Activated naive CD4-positive, alpha-beta T cell treated with anti-CD3 and anti-CD28 coated beads, Interleukin-2, amount 50 U/mL, for 24 hours (primary cell): ENCODE measurements around the gene EXOC4.

Experiments used
- H3K27ac Mint-ChIP-seq: one replicate; pipeline ENCODE4 v1.8.0; 2021; ENCODE audit warnings: mild to moderate bottlenecking, mixed read lengths
- H3K27me3 Mint-ChIP-seq: one replicate; pipeline ENCODE4 v1.8.0; 2021; ENCODE audit warnings: mixed read lengths
- H3K36me3 Mint-ChIP-seq: one replicate; pipeline ENCODE4 v1.8.0; 2021; ENCODE audit warnings: mixed read lengths
- H3K4me1 Mint-ChIP-seq: one replicate; pipeline ENCODE4 v1.8.0; 2021; ENCODE audit warnings: mixed read lengths
- H3K4me3 Mint-ChIP-seq: one replicate; pipeline ENCODE4 v1.8.0; 2021; ENCODE audit warnings: mild to moderate bottlenecking, mixed read lengths
- H3K9me3 Mint-ChIP-seq: one replicate; pipeline ENCODE4 v1.8.0; 2021; ENCODE audit warnings: mixed read lengths

EXOC4 gene

DNA sequence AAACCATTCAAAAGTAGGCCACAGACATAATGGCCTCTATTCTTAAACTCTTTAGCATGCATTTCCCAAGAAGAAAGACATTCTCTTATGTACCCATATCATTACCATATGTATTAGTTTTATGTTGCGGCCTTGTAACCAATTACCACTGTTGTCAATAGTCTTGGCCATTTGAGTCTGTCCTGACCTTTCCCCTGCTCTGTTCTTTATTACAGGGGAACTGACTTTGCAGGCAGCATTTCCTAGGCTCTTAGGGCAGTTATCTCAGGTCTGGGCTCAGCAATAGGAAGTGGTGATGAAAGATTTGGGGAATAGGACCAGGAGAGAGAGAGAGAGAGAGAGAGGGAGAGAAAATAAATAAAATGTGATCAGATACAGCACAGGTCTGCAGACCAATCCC lies 679.7 kb downstream of the EXOC4 start:
- no peak overlapping the region for H3K27ac Mint-ChIP-seq
- no peaks in the 10 kb centered on the region for H3K27me3 Mint-ChIP-seq
- no peaks in the 10 kb centered on the region for H3K4me1 Mint-ChIP-seq
- H3K36me3 Mint-ChIP-seq: peaks cover 20% of the 10 kb centered on the region
- H3K9me3 Mint-ChIP-seq: no peaks in the 10 kb centered on the region
- no peak overlapping the region for H3K4me3 Mint-ChIP-seq

DNA sequence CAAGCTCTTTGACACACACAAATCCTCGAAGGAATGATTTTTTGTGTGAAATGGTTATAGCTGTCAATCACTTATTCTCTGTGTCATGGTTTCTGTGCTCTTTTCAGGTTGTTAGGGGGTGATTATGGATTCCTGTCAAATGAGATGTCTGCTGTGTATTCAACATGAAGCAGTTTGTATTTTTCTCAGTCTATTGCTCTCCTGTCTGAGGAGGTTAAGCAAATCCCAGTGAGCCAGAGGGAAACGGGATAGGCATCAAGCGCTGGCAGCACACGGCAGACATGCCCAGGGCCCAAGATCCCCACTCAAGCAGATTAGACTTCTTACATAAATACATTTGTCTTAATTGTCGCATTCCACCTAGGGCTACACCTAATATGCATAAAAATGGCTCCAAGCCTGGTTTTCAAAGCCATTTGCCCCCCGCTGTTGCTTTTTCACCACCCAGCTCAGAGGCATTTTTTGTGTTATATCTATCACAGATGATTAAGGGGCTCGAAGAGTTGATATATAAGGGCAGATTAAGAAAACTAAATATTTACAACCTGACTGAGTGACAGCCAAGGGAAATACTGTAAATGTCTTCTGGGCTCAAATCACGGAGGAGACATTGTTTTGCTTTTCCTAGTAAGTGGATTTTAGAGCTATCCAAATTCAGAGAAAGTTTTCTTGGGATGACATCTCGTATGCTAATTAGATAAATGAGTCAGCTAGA lies 681.5 kb downstream of the EXOC4 start:
- Mint-ChIP-seq H3K4me1 (no peaks in the 10 kb centered on the region), H3K9me3 (no peaks in the 10 kb centered on the region), H3K27ac (no peak overlapping the region), H3K36me3 (peaks cover 25% of the 10 kb centered on the region), H3K27me3 (no peaks in the 10 kb centered on the region), H3K4me3 (no peak overlapping the region)

DNA sequence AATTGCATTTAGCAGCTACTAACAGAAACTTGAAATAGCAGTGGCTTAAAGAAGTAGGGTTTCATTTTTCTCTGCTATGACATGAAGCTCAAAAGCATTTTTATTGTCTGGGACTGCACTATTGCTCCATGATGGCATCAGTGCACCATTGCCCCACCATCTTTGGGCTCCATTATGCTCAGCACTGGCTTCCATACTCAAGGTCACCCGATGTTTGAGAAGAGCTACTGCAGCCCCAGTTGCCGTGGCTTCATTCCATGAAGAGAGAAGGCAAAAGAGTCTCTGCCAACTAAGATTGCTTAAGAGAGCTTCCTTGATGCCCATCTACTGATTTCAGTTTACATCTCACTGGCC lies 682.1 kb downstream of the EXOC4 start:
- Mint-ChIP-seq H3K9me3 (no peaks in the 10 kb centered on the region), H3K4me1 (no peaks in the 10 kb centered on the region), H3K27ac (no peak overlapping the region), H3K27me3 (no peaks in the 10 kb centered on the region), H3K36me3 (peaks cover 26% of the 10 kb centered on the region), H3K4me3 (no peak overlapping the region)

DNA sequence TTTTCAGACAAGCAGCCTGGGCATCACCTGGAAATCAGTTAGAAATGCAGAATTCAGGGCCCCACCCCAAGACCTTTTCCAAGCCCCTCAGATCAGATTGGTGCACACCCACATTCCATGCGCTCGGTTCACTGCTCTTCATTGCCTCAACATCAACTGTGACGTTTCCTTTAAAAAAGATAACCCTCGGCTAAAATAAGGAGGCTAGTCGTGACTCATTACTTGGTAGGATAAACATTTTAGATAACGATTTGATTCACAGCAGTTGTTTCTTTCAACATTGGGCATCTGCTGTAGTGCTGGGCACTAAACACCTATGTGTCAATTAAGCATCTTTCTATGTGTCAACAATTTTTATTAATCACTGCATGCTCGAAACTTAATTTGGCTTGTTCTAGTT lies 683.2 kb downstream of the EXOC4 start:
- H3K4me1 Mint-ChIP-seq: no peaks in the 10 kb centered on the region
- no peaks in the 10 kb centered on the region for H3K9me3 Mint-ChIP-seq
- H3K27me3 Mint-ChIP-seq: no peaks in the 10 kb centered on the region
- H3K36me3 Mint-ChIP-seq: peaks cover 28% of the 10 kb centered on the region
- no peak overlapping the region for H3K4me3 Mint-ChIP-seq
- no peak overlapping the region for H3K27ac Mint-ChIP-seq

DNA sequence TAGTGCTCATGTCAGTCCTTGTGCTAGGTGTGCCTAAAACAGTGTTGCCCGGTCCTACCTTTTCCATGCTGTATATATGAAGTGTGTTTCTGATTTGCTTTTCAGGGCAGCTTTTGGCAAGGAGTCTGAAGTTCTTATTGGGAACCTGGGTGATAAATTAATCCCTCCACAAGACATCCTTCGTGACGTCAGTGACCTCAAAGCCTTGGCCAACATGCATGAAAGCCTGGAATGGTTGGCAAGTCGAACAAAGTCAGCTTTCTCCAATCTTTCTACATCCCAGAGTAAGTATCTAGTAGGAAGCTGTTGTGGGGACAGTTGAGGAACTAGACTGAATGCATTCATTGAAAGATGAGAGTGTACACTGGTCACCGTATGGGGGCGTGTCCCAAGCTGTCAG lies 684.9 kb downstream of the EXOC4 start:
- Mint-ChIP-seq H3K9me3 (no peaks in the 10 kb centered on the region), H3K4me1 (no peaks in the 10 kb centered on the region), H3K36me3 (peaks cover 28% of the 10 kb centered on the region), H3K27me3 (no peaks in the 10 kb centered on the region), H3K27ac (no peak overlapping the region), H3K4me3 (no peak overlapping the region)

DNA sequence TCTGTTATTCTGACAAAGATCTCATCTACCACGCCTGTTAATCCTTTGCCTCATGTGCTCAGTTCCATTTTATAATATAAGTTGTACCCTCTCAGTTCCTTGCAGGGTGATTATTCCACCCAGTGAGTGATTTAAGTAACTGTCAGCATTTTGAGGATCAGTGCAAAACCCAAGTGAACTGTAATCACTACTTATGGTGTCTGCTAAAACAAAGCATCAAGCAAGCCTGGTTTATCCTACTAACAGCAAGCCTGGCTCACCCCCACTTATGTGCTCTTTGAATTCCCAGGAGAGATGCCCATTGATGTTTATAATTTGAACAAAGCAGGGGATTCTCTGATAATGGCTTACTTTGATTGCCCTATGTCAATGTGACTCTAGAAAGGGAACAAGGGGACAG lies 687.5 kb downstream of the EXOC4 start:
- Mint-ChIP-seq H3K27me3 (no peaks in the 10 kb centered on the region), H3K4me3 (no peak overlapping the region), H3K4me1 (no peaks in the 10 kb centered on the region), H3K36me3 (peaks cover 31% of the 10 kb centered on the region), H3K27ac (no peak overlapping the region), H3K9me3 (no peaks in the 10 kb centered on the region)

DNA sequence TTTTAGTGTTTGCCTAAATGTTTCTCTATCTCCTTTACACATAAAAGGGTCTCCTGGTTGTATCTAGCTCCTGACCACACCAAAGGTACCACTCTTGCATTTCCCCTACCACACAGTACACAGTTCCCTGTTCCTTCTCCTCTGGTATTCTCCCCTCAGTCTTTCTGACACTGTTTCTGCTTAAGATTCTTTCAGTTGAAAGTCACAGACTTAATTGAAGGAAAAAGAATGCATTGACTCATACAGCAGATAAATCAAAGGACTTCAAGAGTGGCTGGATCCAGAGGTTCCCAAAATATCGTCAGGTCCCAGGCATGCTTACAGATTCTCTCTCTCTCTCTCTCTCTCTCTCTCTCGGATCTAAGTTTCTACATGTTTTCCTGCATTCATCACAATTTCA lies 688.6 kb downstream of the EXOC4 start:
- H3K9me3 Mint-ChIP-seq: no peaks in the 10 kb centered on the region
- peaks cover 35% of the 10 kb centered on the region for H3K36me3 Mint-ChIP-seq
- H3K27me3 Mint-ChIP-seq: no peaks in the 10 kb centered on the region
- no peak overlapping the region for H3K4me3 Mint-ChIP-seq
- H3K27ac Mint-ChIP-seq: no peak overlapping the region
- H3K4me1 Mint-ChIP-seq: no peaks in the 10 kb centered on the region

DNA sequence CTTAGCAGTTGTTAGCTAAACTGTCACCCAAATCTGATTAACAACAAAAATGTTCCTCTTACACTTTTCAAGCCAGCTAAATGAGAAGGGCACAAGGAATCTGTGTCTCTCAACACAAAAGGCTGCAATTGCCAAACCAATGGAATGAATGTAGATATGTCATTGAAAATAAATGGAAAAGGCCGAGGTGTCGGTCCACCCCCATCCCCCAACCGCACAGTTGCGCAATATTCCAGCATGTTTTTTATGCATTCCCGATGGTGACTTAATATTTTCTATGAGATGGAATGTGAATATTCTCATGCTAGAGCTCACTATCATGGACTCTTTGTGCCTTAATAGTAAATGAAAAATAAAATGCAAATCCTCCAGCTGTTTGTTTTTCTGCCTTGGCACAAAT lies 692.6 kb downstream of the EXOC4 start:
- H3K4me1 Mint-ChIP-seq: no peaks in the 10 kb centered on the region
- H3K27ac Mint-ChIP-seq: no peak overlapping the region
- peaks cover 26% of the 10 kb centered on the region for H3K36me3 Mint-ChIP-seq
- no peaks in the 10 kb centered on the region for H3K27me3 Mint-ChIP-seq
- H3K9me3 Mint-ChIP-seq: no peaks in the 10 kb centered on the region
- H3K4me3 Mint-ChIP-seq: no peak overlapping the region

DNA sequence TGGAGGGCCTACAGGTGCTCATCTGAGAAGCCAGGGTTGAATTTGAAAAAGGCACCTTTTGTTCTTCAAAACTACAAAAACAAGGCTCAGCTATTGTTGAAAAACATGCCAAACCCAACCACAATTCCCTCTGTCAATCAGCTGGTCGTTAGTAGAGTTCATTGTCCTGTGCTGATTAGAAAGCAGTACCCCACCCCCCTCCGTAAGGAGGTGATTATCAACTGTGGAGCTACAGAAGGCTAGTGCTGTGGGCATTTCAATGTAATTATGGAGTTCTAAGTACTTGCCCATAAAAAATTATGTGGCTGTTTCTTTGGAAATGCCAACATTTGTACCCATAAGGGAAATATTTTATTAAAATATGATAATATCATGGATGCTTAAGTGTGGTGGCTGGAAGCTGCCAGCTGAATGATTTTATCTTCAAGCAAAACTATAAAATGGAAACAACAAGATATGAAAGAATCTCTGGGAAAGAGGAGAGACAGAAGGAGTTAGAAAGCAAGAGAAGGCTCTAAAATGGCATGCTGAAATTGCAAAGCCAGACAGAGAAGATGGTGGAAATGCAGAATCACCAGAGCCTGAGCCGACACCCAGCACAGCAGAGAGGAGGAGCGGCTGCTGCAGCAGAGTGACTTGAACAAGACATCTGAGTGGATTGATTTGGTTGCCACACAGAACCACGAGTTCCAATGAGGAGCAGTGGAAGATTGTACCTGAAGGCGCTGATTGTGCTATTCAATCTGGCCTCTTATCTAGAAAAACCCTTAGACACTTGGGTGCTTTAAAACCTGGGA lies 694.8 kb downstream of the EXOC4 start:
- Mint-ChIP-seq H3K4me3 (no peak overlapping the region), H3K36me3 (peaks cover 33% of the 10 kb centered on the region), H3K4me1 (no peaks in the 10 kb centered on the region), H3K27ac (no peak overlapping the region), H3K27me3 (no peaks in the 10 kb centered on the region), H3K9me3 (no peaks in the 10 kb centered on the region)

GRCh38 chr7:133948588-133948987 lies 695.7 kb downstream of the EXOC4 start:
- Mint-ChIP-seq H3K27me3 (no peaks in the 10 kb centered on the region), H3K4me3 (no peak overlapping the region), H3K9me3 (no peaks in the 10 kb centered on the region), H3K36me3 (peaks cover 33% of the 10 kb centered on the region), H3K4me1 (no peaks in the 10 kb centered on the region), H3K27ac (no peak overlapping the region)

DNA sequence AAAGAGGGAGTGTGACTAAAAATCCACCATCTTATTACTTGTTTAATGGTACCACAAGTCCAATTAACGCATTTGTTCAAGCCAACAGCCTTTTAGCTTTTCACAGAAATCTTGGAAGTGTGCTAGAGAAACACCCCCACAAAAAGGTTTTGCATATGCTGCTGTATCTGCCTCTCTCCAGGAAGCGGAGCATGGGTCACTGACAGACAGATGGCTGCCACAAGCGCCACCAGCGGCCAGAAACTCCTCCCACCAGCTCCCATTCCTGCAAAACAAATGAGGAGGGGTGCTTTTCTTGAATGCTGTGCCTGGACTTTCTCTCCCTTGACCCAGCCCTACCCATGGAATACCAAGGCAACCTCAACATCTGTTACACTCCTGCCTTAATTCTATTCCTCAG lies 698.0 kb downstream of the EXOC4 start:
- Mint-ChIP-seq H3K27me3 (no peaks in the 10 kb centered on the region), H3K27ac (no peak overlapping the region), H3K4me1 (no peaks in the 10 kb centered on the region), H3K36me3 (peaks cover 30% of the 10 kb centered on the region), H3K4me3 (no peak overlapping the region), H3K9me3 (no peaks in the 10 kb centered on the region)

DNA sequence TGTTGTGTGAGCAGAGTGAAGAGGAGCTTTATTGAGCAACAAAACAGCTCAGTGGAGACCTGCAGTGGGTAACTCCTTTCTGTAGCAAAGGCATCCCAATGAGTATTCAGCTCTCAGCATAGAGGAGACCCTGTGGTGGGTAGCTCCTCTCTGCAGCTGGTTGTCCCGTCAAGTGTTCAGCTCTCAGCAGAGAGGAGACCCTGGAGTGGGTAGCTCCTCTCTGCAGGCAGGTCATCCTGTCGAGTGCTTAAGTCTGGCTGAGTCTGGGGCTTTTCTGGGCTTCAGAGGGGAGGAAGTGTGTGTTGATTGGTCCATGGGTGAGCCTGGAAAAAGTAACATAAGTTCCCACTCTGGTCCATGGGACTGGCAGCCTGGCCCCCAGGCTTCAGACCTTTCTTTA lies 702.3 kb downstream of the EXOC4 start:
- H3K27ac Mint-ChIP-seq: no peak overlapping the region

GRCh38 chr7:133957845-133958244 lies 705.0 kb downstream of the EXOC4 start:
- H3K27me3 Mint-ChIP-seq: no peaks in the 10 kb centered on the region
- peaks cover 11% of the 10 kb centered on the region for H3K36me3 Mint-ChIP-seq
- no peaks in the 10 kb centered on the region for H3K4me1 Mint-ChIP-seq
- no peak overlapping the region for H3K27ac Mint-ChIP-seq
- no peaks in the 10 kb centered on the region for H3K9me3 Mint-ChIP-seq
- no peak overlapping the region for H3K4me3 Mint-ChIP-seq

More for the DNA sequence above, 702.3 kb downstream of the EXOC4 start:
- H3K9me3 Mint-ChIP-seq: no peaks in the 10 kb centered on the region
- no peaks in the 10 kb centered on the region for H3K27me3 Mint-ChIP-seq
- H3K36me3 Mint-ChIP-seq: peaks cover 18% of the 10 kb centered on the region
- no peak overlapping the region for H3K4me3 Mint-ChIP-seq
- H3K4me1 Mint-ChIP-seq: no peaks in the 10 kb centered on the region

DNA sequence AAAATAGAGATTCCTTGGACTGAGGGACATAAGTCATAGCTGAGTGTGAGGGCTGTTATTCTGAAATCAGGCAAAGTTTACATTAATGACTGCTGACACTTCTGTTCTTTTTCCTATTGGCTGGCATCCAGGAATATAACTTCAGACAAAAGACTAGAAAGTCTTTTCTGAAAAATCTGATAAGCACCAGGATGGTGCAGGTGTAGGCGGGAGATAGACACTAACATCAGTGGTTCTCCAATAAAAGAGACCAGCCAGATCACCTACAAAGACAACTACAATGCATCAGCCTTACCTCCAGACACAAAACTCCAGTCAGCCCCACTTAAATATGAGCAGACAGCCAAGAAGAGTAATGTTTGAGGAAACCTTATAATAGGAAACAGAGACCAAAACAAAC lies 705.9 kb downstream of the EXOC4 start:
- Mint-ChIP-seq H3K4me1 (no peaks in the 10 kb centered on the region), H3K9me3 (peaks cover 6% of the 10 kb centered on the region), H3K36me3 (peaks cover 15% of the 10 kb centered on the region), H3K4me3 (no peak overlapping the region), H3K27ac (no peak overlapping the region), H3K27me3 (no peaks in the 10 kb centered on the region)

GRCh38 chr7:133959505-133959904 lies 706.6 kb downstream of the EXOC4 start:
- H3K9me3 Mint-ChIP-seq: peaks cover 6% of the 10 kb centered on the region
- H3K4me1 Mint-ChIP-seq: no peaks in the 10 kb centered on the region
- no peak overlapping the region for H3K4me3 Mint-ChIP-seq
- H3K27me3 Mint-ChIP-seq: no peaks in the 10 kb centered on the region
- peaks cover 16% of the 10 kb centered on the region for H3K36me3 Mint-ChIP-seq
- no peak overlapping the region for H3K27ac Mint-ChIP-seq

GRCh38 chr7:133961724-133962123 lies 708.8 kb downstream of the EXOC4 start:
- H3K36me3 Mint-ChIP-seq: peaks cover 31% of the 10 kb centered on the region
- H3K9me3 Mint-ChIP-seq: peaks cover 10% of the 10 kb centered on the region
- no peak overlapping the region for H3K27ac Mint-ChIP-seq
- H3K4me3 Mint-ChIP-seq: no peak overlapping the region
- no peaks in the 10 kb centered on the region for H3K27me3 Mint-ChIP-seq
- H3K4me1 Mint-ChIP-seq: no peaks in the 10 kb centered on the region
